ENCODE results near the gene MACROD2. TPM values are rescaled to one million over a fixed set of nuclear protein-coding genes. Genes with fewer than 3 reads are reported as not detected.

The MACROD2 gene
- total and polyA plus RNA-seq, 2 of the 4 experiments (the other 2 are of a cell fraction), result not detected

DNA sequence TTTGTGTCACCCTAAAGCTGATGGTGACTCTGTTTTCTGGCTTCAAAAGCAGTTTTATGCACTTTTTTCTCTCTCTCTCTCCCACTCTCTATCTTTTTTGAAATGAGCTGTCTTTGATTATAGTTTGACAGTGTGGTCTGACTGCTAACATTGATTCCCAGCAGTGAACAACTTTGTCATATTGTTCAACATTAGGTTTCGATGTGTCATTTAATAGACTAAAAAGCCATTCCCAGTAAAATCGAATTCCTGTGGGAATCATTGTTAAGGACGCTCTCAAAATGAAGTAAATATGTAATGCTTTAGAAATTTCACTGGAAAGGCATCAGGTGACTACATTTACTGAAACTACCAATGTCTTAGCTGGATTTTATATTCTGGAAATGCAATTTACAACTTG, 412.0 kb downstream of the MACROD2 start:
- WGBS, 2 experiments (ENCODE audit: extremely low coverage in 2 of 2, insufficient read length in 1 of 2), result no CpG with 5 or more reads among the region's 3 CpGs
- Histone ChIP-seq H4K91ac (ENCODE audit: insufficient read depth, low read depth, low read length) (no peak overlapping the region), H3K18ac (ENCODE audit: low read depth, low read length) (no peak overlapping the region), H3K4me1 (ENCODE audit: control insufficient read depth, insufficient read depth, low read length) (no peaks in the 10 kb centered on the region), H2AK5ac (ENCODE audit: low read depth, low read length) (no peak overlapping the region), H3K4me3 (ENCODE audit: insufficient read depth, low read depth, low read length) (no peak overlapping the region), H3K36me3 (ENCODE audit: control insufficient read depth, insufficient read depth, low read length) (no peaks in the 10 kb centered on the region), H2AFZ (replicated peaks; ENCODE audit: low read length, poor library complexity) (no peak overlapping the region), H4K8ac (ENCODE audit: low read depth in 2 of 2, low read length in 2 of 2) (peak overlapping the region in 1 of 2 experiments; percentile 0; a peak in 1 of 4 replicates), H3K27ac (ENCODE audit: insufficient read depth, low read length) (no peak overlapping the region), H3K56ac (ENCODE audit: extremely low read depth, insufficient read depth, low read length) (no peak overlapping the region), H3K23ac (ENCODE audit: low read depth, low read length) (no peak overlapping the region), H2BK5ac (ENCODE audit: low read depth, low read length, poor library complexity, severe bottlenecking) (no peak overlapping the region), H4K20me1 (ENCODE audit: insufficient read depth, low read length) (no peaks in the 10 kb centered on the region), H2AK9ac (replicated peaks; ENCODE audit: low read depth, low read length, poor library complexity) (no peak overlapping the region), H3K79me1 (ENCODE audit: low read depth in 1 of 2, low read length in 2 of 2) (no peaks in the 10 kb centered on the region), H4K5ac (ENCODE audit: low read depth, low read length) (no peak overlapping the region), H2BK20ac (ENCODE audit: low read depth, low read length) (no peak overlapping the region), H3K4ac (ENCODE audit: low read depth, low read length) (no peak overlapping the region), H3K9ac (ENCODE audit: low read depth, low read length) (no peak overlapping the region), H2BK15ac (ENCODE audit: low read depth, low read length) (no peak overlapping the region), H3K27me3 (ENCODE audit: control insufficient read depth, insufficient read depth, low read length) (no peaks in the 10 kb centered on the region), H2BK120ac (ENCODE audit: low read depth, low read length) (no peak overlapping the region), H3K4me2 (ENCODE audit: low read depth, low read length) (no peak overlapping the region), H3K9me3 (ENCODE audit: control insufficient read depth, insufficient read depth, low read length) (no peaks in the 10 kb centered on the region), H3K9me1 (ENCODE audit: insufficient read depth, low read length) (no peaks in the 10 kb centered on the region; the same call in 1 of the 2 replicates), H3K14ac (replicated peaks; ENCODE audit: low read depth, low read length) (no peak overlapping the region)
- no peak for DNase-seq
- ChIA-PET POLR2A (ENCODE audit: unreplicated experiment) (no interaction called here), CTCF (no interaction called here)
- intact Hi-C loops (cut with micrococcal nuclease) (no loop called here), in situ Hi-C loops (cut with MboI; ENCODE audit: low sequenced_read_pairs) (no loop called here), dilution Hi-C loops (cut with HindIII; ENCODE audit: low sequenced_read_pairs, unreplicated experiment) (no loop called here)
- BruUV-seq (replicated peaks), result no TSS peak
- TF ChIP-seq NFE2L2 (IDR thresholded peaks at IDR 0.05; ENCODE audit: low read depth, low read length) (no peak), FOS (IDR thresholded peaks at IDR 0.05; ENCODE audit: low read depth, low read length) (no peak), RCOR1 (IDR thresholded peaks at IDR 0.05; ENCODE audit: insufficient replicate concordance, low read length) (no peak), BHLHE40 (IDR thresholded peaks at IDR 0.05; ENCODE audit: low read depth, low read length) (no peak), ELK1 (IDR thresholded peaks at IDR 0.05; ENCODE audit: borderline replicate concordance, low read depth, low read length) (no peak), CEBPB (IDR thresholded peaks at IDR 0.05; ENCODE audit: low read depth, low read length) (no peak), POLR2A (IDR thresholded peaks at IDR 0.05; ENCODE audit: low read depth, low read length) (no peak), RFX5 (IDR thresholded peaks at IDR 0.05; ENCODE audit: low read depth, low read length) (no peak), MXI1 (IDR thresholded peaks at IDR 0.05; ENCODE audit: borderline replicate concordance, low read depth, low read length) (no peak), MAFK (IDR thresholded peaks at IDR 0.05; ENCODE audit: low read depth, low read length) (no peak), RAD21 (IDR thresholded peaks at IDR 0.05; ENCODE audit: low read length) (no peak), SMC3 (IDR thresholded peaks at IDR 0.05; ENCODE audit: low read depth, low read length) (no peak), MAZ (IDR thresholded peaks at IDR 0.05; ENCODE audit: borderline replicate concordance, low read depth, low read length) (no peak)
- TF ChIP-seq, protein P1, sequence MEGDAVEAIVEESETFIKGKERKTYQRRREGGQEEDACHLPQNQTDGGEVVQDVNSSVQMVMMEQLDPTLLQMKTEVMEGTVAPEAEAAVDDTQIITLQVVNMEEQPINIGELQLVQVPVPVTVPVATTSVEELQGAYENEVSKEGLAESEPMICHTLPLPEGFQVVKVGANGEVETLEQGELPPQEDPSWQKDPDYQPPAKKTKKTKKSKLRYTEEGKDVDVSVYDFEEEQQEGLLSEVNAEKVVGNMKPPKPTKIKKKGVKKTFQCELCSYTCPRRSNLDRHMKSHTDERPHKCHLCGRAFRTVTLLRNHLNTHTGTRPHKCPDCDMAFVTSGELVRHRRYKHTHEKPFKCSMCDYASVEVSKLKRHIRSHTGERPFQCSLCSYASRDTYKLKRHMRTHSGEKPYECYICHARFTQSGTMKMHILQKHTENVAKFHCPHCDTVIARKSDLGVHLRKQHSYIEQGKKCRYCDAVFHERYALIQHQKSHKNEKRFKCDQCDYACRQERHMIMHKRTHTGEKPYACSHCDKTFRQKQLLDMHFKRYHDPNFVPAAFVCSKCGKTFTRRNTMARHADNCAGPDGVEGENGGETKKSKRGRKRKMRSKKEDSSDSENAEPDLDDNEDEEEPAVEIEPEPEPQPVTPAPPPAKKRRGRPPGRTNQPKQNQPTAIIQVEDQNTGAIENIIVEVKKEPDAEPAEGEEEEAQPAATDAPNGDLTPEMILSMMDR (conservative IDR thresholded peaks at IDR 0.05; ENCODE audit: low read depth, low read length), result no peak
- ATAC-seq (ENCODE audit: low read depth), result no peak

All from IMR-90 (cell line).